Activated CD4-positive, CD25-positive, alpha-beta regulatory T cell treated with anti-CD3 and anti-CD28 coated beads, Interleukin-2, amount 50 U/mL, for 72 hours (primary cell): ENCODE measurements around the gene TMCO6.
A peak's percentile ranks its signal among the peaks of the same experiment; 100 is the strongest.

ENCODE experiments used
- DNase-seq: peaks from one replicate; pipeline ENCODE4 v3.0.0; 2021

Gene TMCO6

GRCh38 chr5:140674211-140674610 is 35.0 kb downstream of the TMCO6 start:
- no peak for DNase-seq

- no peak for DNase-seq
These were observed 35.4 kb downstream of the TMCO6 start for GRCh38 chr5:140674629-140675028.

- DNase-seq, result no peak
These were observed 38.7 kb downstream of the TMCO6 start for GRCh38 chr5:140677947-140678346.

- DNase-seq, result no peak
These were observed 39.7 kb downstream of the TMCO6 start for GRCh38 chr5:140678993-140679392.

- DNase-seq, result no peak
These were observed 51.2 kb downstream of the TMCO6 start for GRCh38 chr5:140690376-140690932.

GRCh38 chr5:140690941-140691924 is 52.0 kb downstream of the TMCO6 start, which contains the start of the genes HARS1 and HARS2:
Gene HARS1 (minus strand): TSS chr5:140691370. CDS start chr5:140691304, 66 bp downstream.
Gene HARS2 (plus strand): TSS chr5:140691455. CDS start chr5:140691649, 194 bp downstream.
- peak; percentile 76 for DNase-seq

GRCh38 chr5:140694276-140694675 is 55.0 kb downstream of the TMCO6 start:
- no peak for DNase-seq
